ENCODE data around the gene PRRT4.

The PRRT4 gene

DNA sequence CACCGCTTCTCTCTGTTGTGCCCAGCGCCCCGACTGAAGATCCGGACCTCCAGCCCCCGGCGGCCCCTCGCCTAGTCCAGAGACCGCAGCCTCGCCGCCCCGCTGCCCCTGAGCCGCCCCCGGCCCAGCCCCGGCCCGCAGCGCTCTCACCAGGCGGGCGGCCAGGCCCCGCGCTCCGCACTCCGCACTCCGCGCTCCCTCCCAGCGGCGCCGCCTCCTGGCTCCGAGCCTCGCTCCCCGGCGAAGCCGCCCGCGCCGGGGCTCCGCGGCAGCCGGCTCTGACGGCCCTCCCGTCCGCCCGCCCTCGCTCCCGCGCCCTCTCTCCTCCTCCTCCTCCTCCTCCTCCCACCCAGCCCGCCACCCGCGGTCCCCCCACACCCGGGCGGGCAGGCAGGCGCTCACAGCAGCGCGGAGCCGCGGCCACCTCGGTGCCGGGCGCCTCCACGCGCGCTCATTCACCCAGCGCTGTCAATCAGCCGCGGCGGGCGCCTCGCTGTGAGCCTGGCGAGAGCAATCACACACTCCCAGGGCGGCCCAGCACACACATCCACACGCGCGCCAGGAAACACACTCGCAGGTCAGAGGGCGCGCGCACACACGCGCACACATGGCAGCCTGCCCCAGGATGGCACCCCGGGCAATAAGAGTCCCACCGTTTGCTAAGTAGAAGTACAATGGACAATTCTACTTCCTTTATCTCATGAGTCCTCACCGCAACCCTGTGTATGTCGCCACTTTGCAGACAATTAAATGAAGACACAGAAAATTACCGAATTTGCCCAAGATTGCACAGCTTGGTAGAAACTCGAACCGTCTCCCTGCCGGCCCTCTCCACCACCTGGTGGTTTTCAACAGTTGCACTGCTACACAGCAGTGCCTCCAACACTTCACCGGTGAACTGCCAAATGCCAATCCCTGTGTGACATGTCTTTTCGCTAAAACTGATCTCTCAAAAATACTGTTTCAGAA, at the start of gene PRRT4:
Gene PRRT4 (minus strand): TSS at position 280 of the 969 bp plus-strand sequence.
- peak; percentile 54 for DNase-seq

DNA sequence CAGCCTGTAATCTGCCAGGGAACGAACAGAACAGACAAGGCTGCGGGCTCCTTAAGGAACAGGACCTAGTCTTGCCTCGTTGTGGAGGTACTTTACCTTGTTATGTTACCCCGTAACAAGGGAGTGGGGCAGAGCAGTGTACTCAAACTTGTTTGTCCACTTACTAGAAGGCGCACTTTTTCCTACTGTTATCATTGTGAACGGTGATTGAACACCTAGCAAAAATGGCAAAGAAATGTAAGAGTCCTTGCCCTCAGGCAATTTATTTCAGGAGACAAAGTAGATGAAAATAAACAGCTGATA, 48.9 kb upstream of the PRRT4 start:
- DNase-seq = no peak

DNA sequence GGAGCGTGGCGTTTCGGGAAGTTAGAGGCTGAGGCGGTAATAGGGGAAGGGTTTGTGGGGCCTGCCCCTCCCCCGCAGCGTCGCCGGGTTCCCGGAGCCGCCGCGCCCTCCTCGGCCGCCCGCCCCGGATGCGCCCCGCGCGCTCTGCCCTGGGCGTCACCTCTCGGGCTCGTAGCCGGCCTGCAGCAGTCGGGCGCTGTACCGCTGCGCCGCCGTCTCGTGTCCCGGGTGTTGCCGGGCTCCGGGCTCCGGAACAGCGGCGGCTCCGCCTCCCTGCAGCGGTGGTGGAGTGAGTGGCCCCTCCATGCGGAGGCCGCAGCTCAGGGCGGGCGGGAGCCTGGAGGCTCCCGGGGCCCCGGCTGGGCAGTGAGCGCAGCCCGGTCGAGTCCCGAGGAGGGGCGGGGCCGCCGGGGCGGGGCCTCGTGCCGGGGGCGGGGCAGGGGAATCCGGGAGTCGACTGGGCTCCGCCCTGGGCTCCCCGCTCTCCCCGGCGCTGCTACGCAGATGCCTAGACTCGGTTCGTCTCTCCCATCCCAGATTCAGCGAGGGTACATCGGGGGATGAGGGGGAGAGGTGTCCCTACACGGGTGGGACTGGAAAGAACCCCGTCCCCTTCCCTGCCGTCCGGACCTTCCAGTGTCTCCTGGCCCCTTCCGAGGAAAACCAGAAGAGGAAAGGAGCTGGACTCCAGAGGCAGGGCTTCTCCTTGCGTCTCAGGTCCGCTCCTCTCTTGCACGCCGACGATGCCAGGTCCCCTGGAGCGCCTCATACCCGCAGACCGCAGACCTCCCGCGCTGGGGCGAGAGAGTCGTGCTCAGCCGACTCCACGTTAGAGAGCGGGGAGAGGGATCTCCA, 48.3 kb upstream of the PRRT4 start, which contains the start of gene IMPDH1:
Gene IMPDH1 (minus strand): TSS at position 387 of the 855 bp plus-strand sequence. CDS start 81 bp downstream, at position 306.
- peak; percentile 85 for DNase-seq

DNA sequence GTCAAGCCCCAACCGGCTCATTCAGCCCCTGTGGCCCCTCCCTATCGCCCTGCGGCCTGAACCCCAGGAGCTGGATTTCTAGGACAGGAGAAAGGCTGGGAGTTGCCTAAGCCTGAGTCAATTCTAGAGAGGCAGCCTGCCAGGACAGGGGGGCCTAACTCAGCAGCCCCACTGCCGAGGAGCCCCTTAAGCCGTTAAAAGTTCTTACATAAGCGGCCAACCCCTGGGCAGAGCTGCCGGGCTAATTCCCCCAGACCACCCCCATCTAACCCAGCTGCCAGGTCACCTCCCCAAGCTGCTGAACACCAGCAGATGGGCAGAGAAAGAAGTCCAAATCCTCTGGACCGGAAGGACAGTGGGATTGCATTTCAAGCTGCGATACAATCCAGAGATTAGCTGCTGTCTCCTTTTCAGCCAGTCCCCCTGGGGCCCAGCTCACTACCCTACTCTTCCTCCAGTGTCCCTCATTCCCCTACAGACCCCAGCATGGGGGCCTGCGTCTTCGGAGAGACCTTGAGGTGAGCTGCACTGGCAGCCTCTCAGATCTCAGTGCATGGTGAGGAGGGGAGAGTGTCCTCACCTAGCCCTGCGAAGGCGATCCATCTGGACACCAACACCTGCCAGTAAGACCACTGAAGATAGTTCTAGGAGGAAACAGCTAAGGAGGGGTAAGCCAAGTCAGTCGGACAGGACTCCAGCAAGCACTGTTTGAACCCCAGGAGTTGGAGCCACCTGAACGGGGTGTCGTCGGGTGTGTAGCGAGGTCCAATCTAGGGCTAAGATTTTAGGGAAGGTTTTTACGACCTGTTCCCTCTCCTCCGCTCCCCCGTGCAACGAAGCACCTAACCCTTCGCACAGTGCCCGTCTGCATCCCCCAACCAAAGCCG, 47.5 kb upstream of the PRRT4 start:
- DNase-seq = peak; percentile 99

DNA sequence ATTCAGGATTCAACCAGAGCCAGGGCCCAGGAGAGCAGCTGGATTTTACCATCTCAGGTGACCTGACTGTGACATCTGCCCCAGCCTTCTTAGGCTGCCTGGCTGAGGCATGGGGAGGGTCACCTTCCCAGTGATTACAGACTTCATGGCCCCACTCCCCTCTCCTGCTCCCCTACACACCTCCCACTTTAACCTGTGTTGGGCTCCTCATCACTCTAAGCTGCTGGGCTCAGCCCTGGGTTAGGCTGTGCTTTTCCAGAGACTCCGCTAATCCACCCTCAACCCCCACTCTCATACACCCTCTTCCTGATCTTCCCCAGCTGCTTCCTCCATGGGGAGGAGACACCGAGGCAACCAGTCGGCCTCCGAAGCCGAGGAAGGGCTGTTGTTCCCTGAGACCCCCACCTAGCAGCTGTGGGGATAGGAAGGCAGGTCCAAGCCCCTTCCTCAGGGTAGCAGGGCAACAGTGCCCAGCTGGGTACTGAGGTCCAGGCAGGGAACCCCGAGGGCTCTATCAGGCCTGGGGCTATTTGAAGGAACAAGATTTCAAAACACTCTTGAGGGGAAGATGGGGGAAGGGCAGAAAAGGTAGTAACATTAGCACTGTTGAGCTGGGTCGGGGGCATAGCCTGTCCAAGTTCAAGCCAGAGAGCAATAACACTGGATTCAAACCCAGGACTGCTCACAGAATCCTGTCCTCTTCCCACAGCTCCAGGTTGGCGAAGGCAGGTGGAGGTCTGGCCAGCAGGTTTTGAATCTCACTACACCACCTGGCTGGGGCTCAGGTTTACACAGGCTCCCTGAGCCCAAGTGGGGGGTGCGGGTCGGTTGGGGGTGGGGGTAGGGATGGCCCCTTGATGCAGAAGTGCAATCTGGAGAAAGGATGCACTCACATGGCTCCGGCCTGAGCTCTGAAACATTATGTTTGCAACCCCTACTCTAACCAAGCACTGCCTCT, 46.5 kb upstream of the PRRT4 start:
- DNase-seq = peak; percentile 98

DNA sequence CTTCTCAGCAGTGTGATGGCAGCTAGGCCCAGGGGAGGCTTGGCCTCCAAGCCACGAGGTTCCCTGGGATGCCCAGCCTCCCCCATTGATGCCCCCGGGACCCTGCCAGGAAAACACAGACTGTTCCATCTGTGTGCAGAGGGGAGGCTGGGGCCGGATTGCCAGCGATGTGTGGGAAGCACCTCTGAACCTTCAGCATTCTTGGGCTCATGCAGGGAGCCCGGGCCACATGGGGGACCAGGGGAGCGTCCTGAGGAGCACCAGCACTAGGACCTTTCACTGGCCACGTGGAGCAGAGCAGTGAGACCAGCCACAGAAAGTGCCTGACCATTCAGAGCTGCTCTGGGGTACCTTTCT, 45.7 kb upstream of the PRRT4 start:
- peak; percentile 42 for DNase-seq

DNA sequence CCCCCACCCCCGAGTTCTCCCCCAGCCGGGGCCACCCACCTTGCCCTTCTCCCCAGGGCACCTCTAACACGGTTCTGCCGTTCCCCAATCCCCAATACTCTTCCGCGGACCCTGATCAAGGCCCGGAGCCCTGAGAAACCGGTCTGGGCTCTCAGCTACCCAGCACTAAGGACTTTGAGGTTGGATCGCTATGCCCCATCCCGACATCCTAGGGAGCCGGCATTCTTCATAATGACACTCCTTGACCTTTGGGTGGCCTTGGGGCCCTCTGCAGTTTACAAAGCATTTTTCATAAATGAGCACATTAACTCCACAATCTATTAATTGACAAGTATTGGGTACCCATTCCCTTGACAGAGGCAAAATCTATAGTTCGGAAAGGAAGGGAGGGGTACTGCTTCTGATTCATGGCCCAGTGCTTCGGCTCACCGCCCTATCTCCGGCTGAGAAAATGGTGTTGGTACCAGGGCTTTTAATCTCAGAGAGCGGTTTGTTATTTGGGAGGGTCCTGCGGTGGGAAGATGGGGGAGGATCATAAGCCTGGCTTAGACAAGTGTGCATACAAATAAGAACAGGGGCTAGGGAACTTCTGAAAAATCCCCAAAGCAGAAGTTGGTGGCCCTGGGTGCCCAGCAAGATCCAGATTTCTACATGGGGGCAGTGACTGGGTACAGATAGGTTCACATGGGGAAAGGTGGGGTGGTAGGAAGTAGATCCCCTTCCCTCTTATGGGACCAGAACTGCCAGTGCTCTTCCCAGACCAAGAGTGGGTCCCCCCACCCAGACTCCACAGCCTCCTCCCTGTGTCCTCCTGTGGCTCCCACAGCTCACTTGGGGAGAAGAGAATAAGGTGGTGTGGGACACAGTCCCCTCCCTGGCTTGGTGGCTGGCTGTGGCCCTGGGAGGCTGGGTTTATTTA, 45.1 kb upstream of the PRRT4 start:
- peak; percentile 52 for DNase-seq

DNA sequence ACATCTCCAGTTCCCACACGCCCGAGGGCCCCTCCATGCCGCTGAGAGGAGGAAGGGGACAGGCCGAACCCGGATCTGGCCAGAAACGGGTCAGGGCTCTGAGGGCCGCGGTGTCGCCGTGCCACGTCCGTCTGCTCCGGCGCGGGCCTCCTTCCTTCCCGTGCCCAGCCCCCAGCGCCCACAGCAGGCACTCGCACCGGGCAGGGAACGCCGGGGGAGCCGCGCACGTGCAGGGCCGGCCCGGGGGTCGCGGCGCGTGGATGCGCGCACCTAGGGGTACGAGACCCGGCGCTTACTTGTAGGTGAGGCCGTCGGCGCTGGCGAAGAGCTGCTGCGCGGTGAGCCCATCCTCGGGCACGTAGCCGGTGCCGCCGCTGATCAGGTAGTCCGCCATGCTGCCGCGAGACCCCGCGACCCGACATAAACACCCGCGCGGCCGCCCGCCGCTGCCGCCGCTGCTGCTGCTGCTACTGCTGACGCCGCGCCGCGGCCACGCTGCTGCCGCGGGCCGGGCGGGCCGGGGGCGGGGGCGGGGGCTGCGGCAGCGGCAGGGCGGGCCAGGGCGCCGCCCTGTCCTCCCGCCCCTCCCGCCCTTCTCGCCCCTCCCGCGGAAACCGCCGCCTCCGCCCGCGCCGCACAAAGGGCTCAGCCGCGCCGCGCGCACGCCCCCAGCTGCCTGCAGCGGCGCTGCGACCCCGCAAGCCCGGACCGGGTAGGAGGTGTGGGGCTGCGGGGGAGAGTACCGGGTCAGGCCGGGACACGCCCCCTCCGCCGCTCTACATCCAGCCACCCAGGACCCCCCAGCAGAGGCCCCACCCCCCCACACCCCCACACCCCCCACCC, 44.2 kb upstream of the PRRT4 start:
- DNase-seq = peak; percentile 80

DNA sequence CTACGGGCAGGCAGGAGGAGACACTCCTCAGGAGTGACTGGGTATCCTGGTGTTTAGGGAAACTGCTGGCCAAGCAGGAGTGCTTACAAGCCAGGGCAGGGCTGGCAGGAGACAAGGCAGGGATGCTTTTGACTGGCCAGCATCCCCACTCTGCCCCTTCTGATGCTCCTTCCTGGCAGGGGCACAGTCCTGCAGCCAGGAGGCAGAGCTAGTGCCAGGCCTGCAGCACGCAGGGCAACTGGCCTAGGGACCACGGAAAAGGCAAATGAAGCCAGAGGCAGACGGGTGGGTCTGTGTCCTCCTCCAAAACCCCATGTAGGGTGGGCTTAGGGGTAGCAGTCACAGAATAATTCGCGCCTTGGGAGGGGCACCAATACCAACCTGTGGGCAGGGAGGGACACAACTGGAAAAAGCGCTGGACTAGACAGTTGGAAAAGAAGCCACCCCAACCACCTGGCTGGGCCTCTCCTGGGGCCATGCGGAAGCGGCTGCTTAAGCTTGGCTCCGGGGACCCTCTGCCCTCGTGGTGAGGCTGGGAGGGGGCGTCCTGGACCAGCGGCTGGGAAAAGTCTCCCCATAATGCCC, 43.5 kb upstream of the PRRT4 start:
- peak; percentile 46 for DNase-seq

DNA sequence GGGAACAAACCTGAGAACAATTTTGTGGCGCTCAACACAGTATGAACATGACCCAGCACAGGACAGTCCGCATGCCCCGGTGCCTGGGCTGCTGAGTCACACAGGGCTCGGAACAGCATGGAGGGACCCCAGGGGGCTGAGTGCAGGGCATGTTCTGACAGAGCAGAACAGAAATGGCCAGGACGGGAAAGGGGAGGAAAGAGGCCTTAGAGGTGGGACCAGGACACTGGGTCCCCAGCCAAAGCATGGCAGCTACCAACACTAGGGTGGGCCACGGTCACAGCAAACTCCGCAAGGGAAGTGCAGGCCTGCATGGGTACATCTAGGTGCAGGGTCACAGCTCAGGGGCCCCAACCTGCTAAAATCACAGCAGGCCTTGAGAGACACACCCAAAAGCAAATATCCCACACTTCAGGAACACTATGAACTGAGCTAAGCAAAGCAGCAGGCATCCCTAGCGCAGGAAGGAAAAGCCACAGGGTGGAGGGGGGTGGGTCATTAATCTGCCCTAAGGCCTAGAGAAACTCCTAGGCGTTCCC, 42.7 kb upstream of the PRRT4 start:
- peak; percentile 49 for DNase-seq

DNA sequence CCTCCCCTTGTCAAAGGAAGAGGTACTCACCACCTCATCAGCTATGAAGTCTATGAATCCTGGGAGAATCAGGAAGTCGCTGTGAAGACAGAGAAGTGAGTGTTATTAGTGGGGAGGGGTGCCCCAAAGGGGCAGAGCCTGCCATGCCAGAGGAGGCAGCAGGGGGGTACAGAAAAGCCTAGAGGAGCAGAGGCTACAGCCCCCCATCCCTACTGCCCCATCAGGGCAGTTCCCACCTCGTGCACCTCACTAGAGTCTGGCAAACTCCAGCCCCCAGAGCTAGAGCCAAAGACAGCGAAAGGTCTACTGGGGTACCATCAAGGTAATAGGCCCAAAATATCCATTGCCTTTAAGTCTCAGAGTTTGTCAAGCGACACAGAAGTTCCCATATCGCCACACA, 42.2 kb upstream of the PRRT4 start:
- no peak for DNase-seq

DNA sequence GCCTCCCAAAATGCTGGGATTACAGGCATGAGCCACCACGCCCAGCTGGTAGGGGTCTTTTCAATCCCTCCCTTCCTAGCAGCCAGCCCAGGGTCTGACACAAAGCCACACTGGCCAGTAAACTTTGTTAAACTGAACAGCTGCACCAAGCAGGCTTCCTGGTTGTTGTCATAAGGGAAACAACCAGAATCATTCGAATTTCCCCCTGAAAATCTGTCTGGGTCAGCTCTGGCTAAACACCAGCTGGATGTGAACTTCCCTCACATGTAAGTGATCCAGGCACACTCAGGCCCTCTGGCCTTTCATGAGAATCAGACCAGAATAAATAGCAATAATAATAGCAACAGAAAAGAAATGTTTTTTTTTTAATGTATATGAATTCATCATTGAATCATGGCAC, 40.9 kb upstream of the PRRT4 start:
- DNase-seq = no peak

DNA sequence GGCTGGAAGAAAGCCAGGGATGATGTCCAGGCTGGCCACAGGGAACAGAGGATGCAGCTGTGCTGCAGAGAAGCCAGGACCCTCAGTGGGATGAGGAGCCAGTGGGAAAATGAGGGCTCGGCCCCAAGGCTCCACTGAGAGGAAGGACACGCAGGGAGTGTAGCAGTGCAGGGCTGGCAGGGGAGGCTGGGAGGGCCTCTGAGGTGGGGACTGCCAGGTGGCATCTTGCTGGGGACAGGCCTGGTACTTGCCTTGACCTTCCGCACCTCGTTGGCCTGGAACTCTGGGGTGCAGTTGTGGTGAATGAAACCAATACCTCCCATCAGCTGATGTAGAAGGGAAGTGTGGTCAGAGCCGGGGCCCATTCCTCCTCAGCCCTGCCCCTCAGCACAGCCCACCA, 39.1 kb upstream of the PRRT4 start:
- DNase-seq = no peak

DNA sequence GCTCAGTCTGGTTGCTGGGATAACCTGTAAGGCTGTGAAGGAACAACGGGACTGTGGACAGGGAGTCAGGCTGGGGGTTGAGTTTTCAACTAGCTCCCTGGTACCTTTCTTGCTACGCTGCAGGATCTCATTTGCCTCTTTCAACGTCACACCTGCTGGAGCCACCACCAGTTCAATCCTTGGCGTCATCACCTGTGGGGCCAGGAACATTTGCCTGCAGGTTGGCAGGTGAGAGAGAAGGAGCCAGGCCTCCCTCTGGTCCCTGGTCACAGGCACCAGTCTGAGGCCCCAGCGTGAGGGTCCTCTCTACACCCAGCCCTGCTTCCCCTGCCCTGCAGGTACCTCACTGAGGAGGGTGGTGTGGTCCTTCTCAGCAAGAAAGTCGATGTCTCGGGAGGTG, 38.5 kb upstream of the PRRT4 start:
- no peak for DNase-seq

DNA sequence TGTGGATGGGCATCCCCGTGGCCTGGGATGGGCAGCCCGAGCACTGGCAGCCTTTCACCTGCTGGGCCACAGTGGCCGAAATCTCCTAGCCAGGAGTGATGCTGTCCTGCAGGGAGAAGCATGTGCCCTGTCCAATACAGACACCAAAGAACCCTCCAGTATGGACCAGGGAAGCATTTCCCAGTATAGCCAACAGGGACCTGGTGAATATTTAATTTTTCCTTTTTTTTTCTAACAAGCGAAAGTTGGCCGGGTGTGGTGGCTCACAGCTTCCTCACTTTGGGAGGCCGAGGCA, 37.3 kb upstream of the PRRT4 start:
- no peak for DNase-seq

DNA sequence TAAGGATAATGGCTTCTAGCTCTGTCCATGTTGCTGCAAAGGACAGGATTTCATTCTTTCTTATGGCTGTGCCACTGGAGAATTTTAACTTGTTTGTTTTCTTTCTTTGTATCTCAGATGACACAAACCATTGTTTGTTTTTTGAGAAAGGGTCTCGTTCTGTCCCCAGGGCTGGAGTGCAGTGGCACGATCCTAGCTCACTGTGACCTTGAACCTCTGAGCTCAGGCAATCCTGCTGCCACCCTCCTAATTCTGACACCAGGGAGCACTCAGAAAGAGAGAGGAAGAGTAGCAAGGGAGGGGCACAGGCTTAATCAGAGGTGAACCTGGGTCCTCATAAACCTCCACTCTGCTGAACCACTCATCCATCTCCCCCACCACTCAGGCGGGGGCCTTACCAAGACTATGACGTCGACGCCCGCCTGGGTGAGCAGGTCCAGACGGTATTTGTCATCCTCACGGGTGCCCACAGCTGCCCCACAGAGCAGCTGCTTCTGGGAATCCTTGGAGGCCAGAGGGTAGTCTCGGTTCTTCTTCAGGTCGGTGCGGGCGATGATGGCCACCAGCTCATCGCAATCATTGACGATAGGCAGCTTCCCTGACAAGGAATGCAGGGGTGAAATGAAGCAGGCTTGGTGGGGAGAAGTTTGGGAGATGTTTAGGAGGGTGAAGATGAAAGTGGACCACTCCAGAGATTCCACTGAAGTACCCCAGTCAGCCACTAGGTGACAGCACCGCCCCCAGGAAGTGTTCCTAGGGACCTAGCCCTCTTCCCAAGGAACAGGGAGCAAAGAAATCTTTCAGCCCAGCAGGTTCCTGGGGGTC, 36.7 kb upstream of the PRRT4 start:
- DNase-seq = peak; percentile 78

DNA sequence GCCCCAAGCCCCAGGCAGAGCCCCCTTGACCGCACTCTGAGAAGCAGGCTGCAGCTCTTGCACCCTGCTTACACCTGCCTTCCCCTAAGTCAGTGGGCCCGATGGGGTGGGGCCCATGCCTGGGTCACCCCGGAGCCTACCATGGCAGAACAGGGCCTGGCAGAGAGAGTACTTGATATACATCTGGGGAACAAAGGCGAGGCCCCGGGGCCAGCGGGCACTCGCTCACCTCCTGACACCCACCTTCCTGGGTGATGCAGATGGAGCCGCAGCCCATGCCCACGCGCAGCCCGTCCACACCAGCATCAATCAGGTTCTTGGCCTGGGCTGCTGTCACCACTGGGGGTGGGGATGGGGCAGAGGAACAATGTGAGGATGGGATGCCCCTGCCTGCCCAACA, 34.9 kb upstream of the PRRT4 start:
- no peak for DNase-seq

DNA sequence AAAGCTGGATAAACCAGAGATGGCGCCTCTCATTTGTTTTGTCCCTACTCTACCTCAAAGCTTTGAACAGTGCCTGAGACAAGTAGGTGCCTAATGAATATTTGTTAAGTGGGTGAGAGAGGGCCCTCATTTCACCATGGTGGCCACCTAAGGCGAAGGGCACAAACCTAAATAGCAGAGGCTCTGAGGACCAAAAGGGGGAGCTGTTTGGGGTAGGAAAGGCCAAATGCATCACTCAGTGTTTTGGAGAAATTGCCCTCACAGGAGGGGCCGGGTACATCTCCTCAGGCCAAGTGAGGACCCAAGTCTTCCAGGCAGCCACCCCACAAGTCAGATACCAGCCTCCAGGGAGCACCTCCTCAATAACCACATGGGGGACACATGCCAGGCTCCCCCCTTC, 34.3 kb upstream of the PRRT4 start:
- DNase-seq = no peak

Data from NCI-H82 (cell line).